ENCODE results near the gene DNAH6. TPM values are rescaled to one million over a fixed set of nuclear protein-coding genes. Genes with fewer than 3 reads are reported as not detected.

DNAH6 gene
- total RNA-seq, 4 donors from 2014 or later, result 3.2 to 9.3 (median 6.3) TPM

- H3K9me3 ChIP-seq, result no peaks in the 10 kb centered on the region
- intact Hi-C loops (cut with DNase I), result no loop called here
- TF ChIP-seq POLR2A (IDR thresholded peaks at IDR 0.05) (no peak), CTCF (IDR thresholded peaks at IDR 0.05) (no peak)
- WGBS, 2 donors, result 80 to 84% methylated on average over 3 of the region's 3 CpGs
- no peak for DNase-seq
- no peaks in the 10 kb centered on the region for H3K36me3 ChIP-seq
- H3K4me1 ChIP-seq, result no peaks in the 10 kb centered on the region
- no peaks in the 10 kb centered on the region for H3K27me3 ChIP-seq
- no peak overlapping the region for H3K4me3 ChIP-seq (replicated peaks in 1 of 3)
- no peak overlapping the region for H3K27ac ChIP-seq
Observed at GRCh38 chr2:84788498-84788897, 272.2 kb downstream of the DNAH6 start.

- no peaks in the 10 kb centered on the region for H3K4me1 ChIP-seq
- H3K4me3 ChIP-seq (replicated peaks in 1 of 3), result no peak overlapping the region
- no peak for DNase-seq
- TF ChIP-seq POLR2A (IDR thresholded peaks at IDR 0.05) (no peak), CTCF (IDR thresholded peaks at IDR 0.05) (no peak)
- intact Hi-C loops (cut with DNase I), result no loop called here
- H3K9me3 ChIP-seq, result no peaks in the 10 kb centered on the region
- H3K36me3 ChIP-seq, result no peaks in the 10 kb centered on the region
- whole genome bisulfite sequencing, 2 donors, result 96 to 98% methylated on average over 6 of the region's 6 CpGs
- H3K27ac ChIP-seq, result no peak overlapping the region
- no peaks in the 10 kb centered on the region for H3K27me3 ChIP-seq
Observed at GRCh38 chr2:84792856-84793522, 276.7 kb downstream of the DNAH6 start.

GRCh38 chr2:84793641-84794040, 277.3 kb downstream of the DNAH6 start:
- intact Hi-C loops (cut with DNase I), result no loop called here
- no peak for DNase-seq
- Histone ChIP-seq H3K4me1 (no peaks in the 10 kb centered on the region), H3K36me3 (no peaks in the 10 kb centered on the region), H3K27me3 (no peaks in the 10 kb centered on the region), H3K27ac (no peak overlapping the region), H3K4me3 (replicated peaks in 1 of 3) (no peak overlapping the region), H3K9me3 (no peaks in the 10 kb centered on the region)
- TF ChIP-seq CTCF (IDR thresholded peaks at IDR 0.05), result no peak
- TF ChIP-seq POLR2A (IDR thresholded peaks at IDR 0.05), result no peak
- WGBS, 2 donors, result 87% methylated on average over 4 of the region's 4 CpGs

GRCh38 chr2:84796798-84797197, 280.5 kb downstream of the DNAH6 start:
- no peaks in the 10 kb centered on the region for H3K36me3 ChIP-seq
- no peak for DNase-seq

More at GRCh38 chr2:84796798-84797197, 280.5 kb downstream of the DNAH6 start:
- no peaks in the 10 kb centered on the region for H3K4me1 ChIP-seq
- H3K27ac ChIP-seq, result no peak overlapping the region
- H3K4me3 ChIP-seq (replicated peaks in 1 of 3), result no peak overlapping the region
- H3K9me3 ChIP-seq, result no peaks in the 10 kb centered on the region
- no peaks in the 10 kb centered on the region for H3K27me3 ChIP-seq
- intact Hi-C loops (cut with DNase I), result no loop called here
- no peak for TF ChIP-seq CTCF (IDR thresholded peaks at IDR 0.05)
- TF ChIP-seq POLR2A (IDR thresholded peaks at IDR 0.05), result no peak
